Cardiac muscle cell (in vitro differentiated cells and primary cell): ENCODE data around the gene UBN2. TPM values are rescaled to one million over a fixed set of nuclear protein-coding genes. Genes with fewer than 3 reads are reported as not detected.
"Not testable (repeated sequence)": the region's sequence is repeated elsewhere in the genome, so short reads cannot be mapped to it uniquely, and the experiment has no call there.

Source experiments
- DNase-seq, 2 donors: peaks; one replicate each; pipeline versions ENCODE4 v3.0.0 to v3.0.0-alpha.2; 2010 to 2017; ENCODE audit warnings: low read depth in 1 of 2, low spot score in 1 of 2
- H3K27ac ChIP-seq: fragments of 200-600 bp; sonication (generic); 2 replicates; pipeline ENCODE4 v1.5.1; 2016
- H3K27me3 ChIP-seq: fragments of 200-600 bp; sonication (generic); 2 replicates; pipeline ENCODE4 v1.6.0; 2016; ENCODE audit warnings: control low read depth
- H3K36me3 ChIP-seq: fragments of 200-600 bp; sonication (generic); 2 replicates; pipeline ENCODE4 v1.5.1; 2016; ENCODE audit warnings: control low read depth
- H3K4me1 ChIP-seq: fragments of 200-600 bp; sonication (generic); 2 replicates; pipeline ENCODE4 v1.8.1; 2017; ENCODE audit warnings: low read depth, mild to moderate bottlenecking, mixed run types
- H3K4me3 ChIP-seq: fragments of 200-600 bp; sonication (generic); 2 replicates; pipeline ENCODE4 v1.5.1; 2016; ENCODE audit warnings: mild to moderate bottlenecking
- H3K9me3 ChIP-seq: fragments of 200-600 bp; sonication (generic); 2 replicates; pipeline ENCODE4 v1.5.1; 2017; ENCODE audit warnings: low read depth, mild to moderate bottlenecking, control low read depth
- polyA plus RNA-seq: library from polyadenylated mRNA; unstranded; fragments of >200 nt; fragmentation: Nextera tagmentation; extraction: Ambion mirVana; gene quantifications from 2 replicates; pipeline ENCODE4 v1.2.1, GENCODE V29; 2016
- total RNA-seq: library from RNA; depleted of rRNA; stranded (reverse); fragments of >200 nt; gene quantifications from 2 replicates; pipeline ENCODE4 v1.2.3, GENCODE V29; 2016
- TF ChIP-seq, protein P1 (sequence below): IDR thresholded peaks from 2 replicates; pipeline ENCODE4 v1.5.1; 2012; ENCODE audit warnings: low read depth, mild to moderate bottlenecking, low read length

Gene UBN2
- total and polyA plus RNA-seq, 2 experiments from 2014 or later: 5.5 to 11.2 TPM

- Histone ChIP-seq H3K4me1 (no peaks in the 10 kb centered on the region), H3K9me3 (no peaks in the 10 kb centered on the region), H3K27me3 (no peaks in the 10 kb centered on the region), H3K27ac (no peak overlapping the region), H3K4me3 (no peak overlapping the region), H3K36me3 (no peaks in the 10 kb centered on the region)
- TF ChIP-seq, protein P1, sequence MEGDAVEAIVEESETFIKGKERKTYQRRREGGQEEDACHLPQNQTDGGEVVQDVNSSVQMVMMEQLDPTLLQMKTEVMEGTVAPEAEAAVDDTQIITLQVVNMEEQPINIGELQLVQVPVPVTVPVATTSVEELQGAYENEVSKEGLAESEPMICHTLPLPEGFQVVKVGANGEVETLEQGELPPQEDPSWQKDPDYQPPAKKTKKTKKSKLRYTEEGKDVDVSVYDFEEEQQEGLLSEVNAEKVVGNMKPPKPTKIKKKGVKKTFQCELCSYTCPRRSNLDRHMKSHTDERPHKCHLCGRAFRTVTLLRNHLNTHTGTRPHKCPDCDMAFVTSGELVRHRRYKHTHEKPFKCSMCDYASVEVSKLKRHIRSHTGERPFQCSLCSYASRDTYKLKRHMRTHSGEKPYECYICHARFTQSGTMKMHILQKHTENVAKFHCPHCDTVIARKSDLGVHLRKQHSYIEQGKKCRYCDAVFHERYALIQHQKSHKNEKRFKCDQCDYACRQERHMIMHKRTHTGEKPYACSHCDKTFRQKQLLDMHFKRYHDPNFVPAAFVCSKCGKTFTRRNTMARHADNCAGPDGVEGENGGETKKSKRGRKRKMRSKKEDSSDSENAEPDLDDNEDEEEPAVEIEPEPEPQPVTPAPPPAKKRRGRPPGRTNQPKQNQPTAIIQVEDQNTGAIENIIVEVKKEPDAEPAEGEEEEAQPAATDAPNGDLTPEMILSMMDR: no peak
- no peak for DNase-seq
Observed at GRCh38 chr7:139205843-139206242, 25.2 kb upstream of the UBN2 start.

GRCh38 chr7:139212133-139212532 lies 18.9 kb upstream of the UBN2 start:
- DNase-seq: no peak
- H3K36me3 ChIP-seq: no peaks in the 10 kb centered on the region
- no peaks in the 10 kb centered on the region for H3K27me3 ChIP-seq
- no peaks in the 10 kb centered on the region for H3K4me1 ChIP-seq
- H3K4me3 ChIP-seq: no peak overlapping the region
- TF ChIP-seq, protein P1: no peak
- no peak overlapping the region for H3K27ac ChIP-seq
- no peaks in the 10 kb centered on the region for H3K9me3 ChIP-seq

DNA sequence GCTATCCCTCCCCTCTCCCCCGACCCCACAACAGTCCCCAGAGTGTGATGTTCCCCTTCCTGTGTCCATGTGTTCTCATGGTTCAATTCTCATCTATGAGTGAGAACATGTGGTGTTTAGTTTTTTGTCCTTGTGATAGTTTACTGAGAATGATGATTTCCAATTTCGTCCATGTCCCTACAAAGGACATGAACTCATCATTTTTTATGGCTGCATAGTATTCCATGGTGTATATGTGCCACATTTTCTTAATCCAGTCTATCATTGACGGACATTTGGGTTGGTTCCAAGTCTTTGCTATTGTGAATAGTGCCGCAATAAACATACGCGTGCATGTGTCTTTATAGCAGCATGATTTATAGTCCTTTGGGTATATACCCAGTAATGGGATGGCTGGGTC lies 17.5 kb upstream of the UBN2 start:
- H3K27ac ChIP-seq, H3K36me3 ChIP-seq, H3K27me3 ChIP-seq: not testable (repeated sequence)

DNA sequence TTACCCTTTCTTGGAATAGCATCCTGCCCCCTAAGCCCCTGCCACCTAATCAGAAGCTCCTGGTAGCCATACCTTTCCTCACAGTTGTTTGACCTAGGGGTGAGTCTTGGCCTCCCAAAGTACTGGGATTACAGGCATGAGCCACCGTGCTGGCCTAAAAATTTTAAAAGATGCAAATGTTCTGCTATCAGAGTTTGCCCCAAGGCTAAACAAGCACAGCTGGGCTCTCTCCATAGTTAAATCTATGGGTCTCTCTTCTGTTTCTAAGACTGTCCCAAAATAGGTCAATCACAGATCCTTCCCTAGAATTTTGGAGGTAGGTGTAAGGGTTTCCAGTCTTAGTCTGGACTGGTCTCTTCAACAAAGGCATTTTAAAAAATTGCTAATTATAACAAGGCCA lies 12.9 kb upstream of the UBN2 start:
- Histone ChIP-seq H3K27ac (no peak overlapping the region), H3K4me3 (no peak overlapping the region), H3K27me3 (no peaks in the 10 kb centered on the region), H3K9me3 (no peaks in the 10 kb centered on the region), H3K4me1 (no peaks in the 10 kb centered on the region), H3K36me3 (no peaks in the 10 kb centered on the region)
- TF ChIP-seq, protein P1: no peak
- no peak for DNase-seq

More for the DNA sequence above, 17.5 kb upstream of the UBN2 start:
- not testable (repeated sequence) for DNase-seq, H3K4me3 ChIP-seq, H3K9me3 ChIP-seq, H3K4me1 ChIP-seq

- DNase-seq: no peak
- Histone ChIP-seq H3K36me3 (no peaks in the 10 kb centered on the region), H3K27ac (no peak overlapping the region), H3K9me3 (no peaks in the 10 kb centered on the region), H3K27me3 (no peaks in the 10 kb centered on the region), H3K4me3 (no peak overlapping the region), H3K4me1 (no peaks in the 10 kb centered on the region)
- TF ChIP-seq, protein P1: no peak
Observed at GRCh38 chr7:139224219-139224618, 6.8 kb upstream of the UBN2 start.

DNA sequence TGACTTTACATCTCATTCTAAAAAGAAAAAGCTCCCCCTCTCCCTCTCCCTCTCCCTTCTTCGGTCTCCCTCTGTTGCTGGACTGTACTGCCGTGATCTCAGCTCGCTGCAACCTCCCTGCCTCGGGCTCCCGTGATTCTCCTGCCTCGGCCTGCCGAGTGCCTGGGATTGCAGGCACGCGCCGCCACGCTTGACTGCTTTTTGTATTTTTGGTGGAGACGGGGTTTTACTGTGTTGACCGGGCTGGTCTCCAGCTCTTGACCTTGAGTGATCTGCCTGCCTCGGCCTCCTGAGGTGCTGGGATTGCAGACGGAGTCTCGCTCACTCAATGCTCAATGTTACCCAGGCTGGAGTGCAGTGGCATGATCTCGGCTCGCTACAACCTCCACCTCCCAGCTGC lies 6.2 kb upstream of the UBN2 start:
- not testable (repeated sequence) for H3K4me1 ChIP-seq, DNase-seq, H3K36me3 ChIP-seq, H3K9me3 ChIP-seq, H3K27ac ChIP-seq, H3K27me3 ChIP-seq, H3K4me3 ChIP-seq

DNA sequence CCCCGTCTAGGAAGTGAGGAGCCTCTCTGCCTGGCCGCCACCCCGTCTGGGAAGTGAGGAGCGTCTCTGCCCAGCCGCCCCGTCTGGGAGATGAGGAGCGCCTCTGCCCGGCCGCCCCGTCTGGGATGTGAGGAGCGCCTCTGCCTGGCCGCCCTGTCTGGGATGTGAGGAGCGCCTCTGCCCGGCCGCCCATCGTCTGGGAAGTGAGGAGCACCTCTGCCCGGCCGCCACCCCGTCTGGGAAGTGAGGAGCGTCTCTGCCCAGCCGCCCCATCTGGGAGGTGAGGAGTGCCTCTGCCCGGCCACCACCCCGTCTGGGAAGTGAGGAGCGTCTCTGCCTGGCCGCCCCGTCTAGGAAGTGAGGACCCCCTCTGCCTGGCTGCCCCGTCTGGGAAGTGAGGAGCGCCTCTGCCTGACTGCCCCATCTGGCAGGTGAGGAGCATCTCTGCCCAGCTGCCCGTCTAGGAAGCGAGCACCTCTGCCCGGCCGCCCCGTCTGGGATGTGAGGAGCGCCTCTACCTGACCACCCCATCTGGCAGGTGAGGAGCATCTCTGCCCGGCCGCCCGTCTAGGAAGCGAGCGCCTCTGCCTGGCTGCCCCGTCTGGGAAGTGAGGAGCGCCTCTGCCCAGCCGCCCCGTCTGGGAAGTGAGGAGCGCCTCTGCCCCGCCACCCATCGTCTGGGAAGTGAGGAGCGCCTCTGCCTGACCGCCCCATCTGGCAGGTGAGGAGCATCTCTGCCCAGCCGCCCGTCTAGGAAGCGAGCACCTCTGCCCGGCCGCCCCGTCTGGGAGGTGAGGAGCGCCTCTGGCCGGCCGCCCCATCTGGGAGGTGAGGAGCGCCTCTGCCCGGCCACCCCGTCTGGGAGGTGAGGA lies 5.5 kb upstream of the UBN2 start:
- not testable (repeated sequence) for H3K9me3 ChIP-seq, H3K27me3 ChIP-seq, H3K4me1 ChIP-seq, H3K27ac ChIP-seq, H3K36me3 ChIP-seq, H3K4me3 ChIP-seq, DNase-seq

DNA sequence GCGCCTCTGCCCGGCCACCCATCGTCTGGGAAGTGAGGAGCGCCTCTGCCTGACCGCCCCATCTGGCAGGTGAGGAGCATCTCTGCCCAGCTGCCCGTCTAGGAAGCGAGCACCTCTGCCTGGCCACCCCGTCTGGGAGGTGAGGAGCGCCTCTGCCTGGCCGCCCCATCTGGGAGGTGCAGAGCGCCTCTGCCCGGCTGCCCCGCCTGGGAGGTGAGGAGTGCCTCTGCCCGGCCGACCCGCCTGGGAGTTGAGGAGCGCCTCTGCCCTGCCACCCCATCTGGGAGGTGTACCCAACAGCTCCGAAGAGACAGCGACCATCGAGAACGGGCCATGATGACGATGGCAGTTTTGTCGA lies 4.9 kb upstream of the UBN2 start:
- H3K27me3 ChIP-seq, H3K4me3 ChIP-seq, H3K27ac ChIP-seq, H3K4me1 ChIP-seq, DNase-seq, H3K36me3 ChIP-seq, H3K9me3 ChIP-seq: not testable (repeated sequence)

- not testable (repeated sequence) for H3K4me3 ChIP-seq, H3K4me1 ChIP-seq, H3K36me3 ChIP-seq, H3K27ac ChIP-seq, H3K27me3 ChIP-seq, DNase-seq, H3K9me3 ChIP-seq
Observed at GRCh38 chr7:139226988-139227488, 4.0 kb upstream of the UBN2 start.
